Caco-2 (cell line): Measurements from ENCODE around the gene PPEF2. TPM values are rescaled to one million over a fixed set of nuclear protein-coding genes. Genes with fewer than 3 reads are reported as not detected.

Experiments used
- BruUV-seq: library from RNA; stranded (reverse); fragments of 400-500 nt; replicated peaks from 2 replicates; lab custom pipeline; 2021; lab: Mats Ljungman, UMichigan
- CTCF ChIA-PET: fragments of 300-600 bp; sonication (Branson Sonifier 250); formaldehyde crosslinking; loops from one replicate; lab custom pipeline; 2022; ENCODE audit warnings: antibody characterized with exemption; lab: Charles Lee
- POLR2A ChIA-PET: fragments of 300-600 bp; sonication (Branson Sonifier 250); formaldehyde crosslinking; loops from one replicate; lab custom pipeline; 2022; ENCODE audit warnings: antibody characterized with exemption; lab: Charles Lee
- DNase-seq, 2 experiments: peaks; one replicate each; pipeline versions ENCODE4 v3.0.0 to v3.0.0-alpha.2; 2020 to 2022
- H3K27me3 ChIP-seq: replicated peaks from 2 replicates; pipeline ENCODE4 v1.6.0; 2011; ENCODE audit warnings: low read length; ENCODE audit not compliant: control insufficient read depth, insufficient read depth
- H3K36me3 ChIP-seq: 2 replicates; pipeline ENCODE4 v1.5.1; 2011; ENCODE audit warnings: low read length; ENCODE audit not compliant: control insufficient read depth, insufficient read depth
- H3K4me1 ChIP-seq: fragments of 250-450 bp; sonication (Bioruptor Pico); 2 replicates; pipeline ENCODE4 v1.5.1; 2020; ENCODE audit warnings: mild to moderate bottlenecking
- H3K4me3 ChIP-seq: 2 replicates; pipeline ENCODE4 v1.5.1; 2011; ENCODE audit warnings: low read depth, mild to moderate bottlenecking, control low read depth, low read length
- H3K9me3 ChIP-seq: fragments of 250-450 bp; sonication (Bioruptor Pico); 2 replicates; pipeline ENCODE4 v1.5.1; 2020; ENCODE audit warnings: mild to moderate bottlenecking, moderate library complexity
- H3K27ac Mint-ChIP-seq: one replicate; pipeline ENCODE4 v1.8.0; 2022; ENCODE audit warnings: mixed read lengths; ENCODE audit not compliant: unreplicated experiment
- H3K27me3 Mint-ChIP-seq: one replicate; pipeline ENCODE4 v1.8.0; 2022; ENCODE audit warnings: mixed read lengths; ENCODE audit not compliant: insufficient read depth, unreplicated experiment
- H3K36me3 Mint-ChIP-seq: one replicate; pipeline ENCODE4 v1.8.0; 2022; ENCODE audit warnings: mild to moderate bottlenecking, mixed read lengths; ENCODE audit not compliant: insufficient read depth, unreplicated experiment
- H3K4me1 Mint-ChIP-seq: one replicate; pipeline ENCODE4 v1.8.0; 2022; ENCODE audit warnings: low read depth, mixed read lengths; ENCODE audit not compliant: unreplicated experiment
- H3K4me3 Mint-ChIP-seq: one replicate; pipeline ENCODE4 v1.8.0; 2022; ENCODE audit warnings: mild to moderate bottlenecking, moderate library complexity, mixed read lengths; ENCODE audit not compliant: unreplicated experiment
- H3K9me3 Mint-ChIP-seq: one replicate; pipeline ENCODE4 v1.8.0; 2022; ENCODE audit warnings: mixed read lengths; ENCODE audit not compliant: unreplicated experiment
- CTCF ChIP-seq, 2 experiments: fragments of 200-600 bp in 1 of 2; IDR thresholded peaks; 1 replicate in 1 of 2; 2 replicates in 1 of 2; pipeline versions ENCODE4 v1.5.1 to v1.8.0; 2011 to 2022; ENCODE audit warnings: antibody characterized with exemption in 1 of 2, control low read depth in 1 of 2, inconsistent platforms in 1 of 2, low read depth in 1 of 2, low read length in 1 of 2, mild to moderate bottlenecking in 1 of 2, moderate library complexity in 1 of 2; ENCODE audit not compliant: insufficient read depth in 1 of 2, severe bottlenecking in 1 of 2, unreplicated experiment in 1 of 2
- intact Hi-C: fragments of 100-400 bp; cut with micrococcal nuclease; formaldehyde crosslinking; loops from one replicate; pipeline ENCODE4 v1.10.0; 2022; ENCODE audit not compliant: unreplicated experiment
- total RNA-seq: library from RNA; stranded (reverse); gene quantifications from 2 replicates; pipeline ENCODE4 v1.2.3, GENCODE V29; 2022

PPEF2 gene
- total RNA-seq, 1 experiment from 2014 or later = not detected

- no peak for TF ChIP-seq CTCF (IDR thresholded peaks at IDR 0.05; ENCODE audit: insufficient read depth in 1 of 2, low read depth in 1 of 2, low read length in 1 of 2, severe bottlenecking in 1 of 2, unreplicated experiment in 1 of 2)
- intact Hi-C loops = loop anchor here (5.0 kb wide), 3 partner anchors 44 to 189 kb away; partner anchors contain the start of gene NAAA
- H3K9me3 ChIP-seq = no peaks in the 10 kb centered on the region
- ChIA-PET POLR2A (no interaction called here), CTCF (no interaction called here)
- no peaks in the 10 kb centered on the region for H3K36me3 ChIP-seq
- BruUV-seq = no TSS peak
- no peak overlapping the region for H3K4me3 Mint-ChIP-seq
- no peaks in the 10 kb centered on the region for H3K27me3 ChIP-seq
- H3K4me3 ChIP-seq = no peak overlapping the region
- no peaks in the 10 kb centered on the region for H3K36me3 Mint-ChIP-seq
- no peak for DNase-seq
- H3K27me3 Mint-ChIP-seq = no peaks in the 10 kb centered on the region
- H3K9me3 Mint-ChIP-seq = peaks cover 28% of the 10 kb centered on the region
- H3K27ac Mint-ChIP-seq = no peak overlapping the region
- H3K4me1 ChIP-seq = peaks cover 4% of the 10 kb centered on the region; the same call in 1 of the 2 replicates
- no peaks in the 10 kb centered on the region for H3K4me1 Mint-ChIP-seq
Measured at GRCh38 chr4:75898536-75898935, 3.7 kb downstream of the PPEF2 start.

GRCh38 chr4:75895744-75896314, 6.4 kb downstream of the PPEF2 start:
- Histone ChIP-seq H3K36me3 (no peaks in the 10 kb centered on the region), H3K4me1 (peaks cover 4% of the 10 kb centered on the region; the same call in 1 of the 2 replicates), H3K9me3 (no peaks in the 10 kb centered on the region), H3K27me3 (no peaks in the 10 kb centered on the region), H3K4me3 (no peak overlapping the region)
- Mint-ChIP-seq H3K27ac (no peak overlapping the region), H3K36me3 (no peaks in the 10 kb centered on the region), H3K27me3 (no peaks in the 10 kb centered on the region), H3K9me3 (peaks cover 28% of the 10 kb centered on the region), H3K4me3 (no peak overlapping the region), H3K4me1 (no peaks in the 10 kb centered on the region)
- intact Hi-C loops = loop anchor here (5.0 kb wide), 3 partner anchors 46 to 191 kb away; partner anchors contain the start of gene NAAA
- TF ChIP-seq CTCF (IDR thresholded peaks at IDR 0.05; ENCODE audit: insufficient read depth in 1 of 2, low read depth in 1 of 2, low read length in 1 of 2, severe bottlenecking in 1 of 2, unreplicated experiment in 1 of 2) = peak; percentile 52 to 72
- DNase-seq = peak in 1 of 2 experiments; percentile 58
- ChIA-PET CTCF (interaction anchor here (0.6 to 1.8 kb wide), 11 partner anchors 8 to 205 kb away, joined by 3 to 9 read pairs (median 4); partner anchors contain the start of gene NAAA), POLR2A (no interaction called here)
- BruUV-seq = no TSS peak

- intact Hi-C loops = loop anchor here (5.0 kb wide), 1 partner anchor 100 kb away; the partner anchor contains the start of gene SDAD1
- no TSS peak for BruUV-seq
- peak in 1 of 2 experiments; percentile 14 for TF ChIP-seq CTCF (IDR thresholded peaks at IDR 0.05; ENCODE audit: insufficient read depth in 1 of 2, low read depth in 1 of 2, low read length in 1 of 2, severe bottlenecking in 1 of 2, unreplicated experiment in 1 of 2)
- H3K9me3 Mint-ChIP-seq = peaks cover 10% of the 10 kb centered on the region
- no peaks in the 10 kb centered on the region for H3K4me1 Mint-ChIP-seq
- Histone ChIP-seq H3K36me3 (no peaks in the 10 kb centered on the region), H3K4me1 (peaks cover 4% of the 10 kb centered on the region; the same call in 1 of the 2 replicates), H3K4me3 (no peak overlapping the region), H3K27me3 (no peaks in the 10 kb centered on the region), H3K9me3 (no peaks in the 10 kb centered on the region)
- H3K27ac Mint-ChIP-seq = no peak overlapping the region
- no peaks in the 10 kb centered on the region for H3K36me3 Mint-ChIP-seq
- peaks cover 4% of the 10 kb centered on the region for H3K27me3 Mint-ChIP-seq
- ChIA-PET POLR2A (no interaction called here), CTCF (no interaction called here)
- peak in 1 of 2 experiments; percentile 49 for DNase-seq
- no peak overlapping the region for H3K4me3 Mint-ChIP-seq
Measured at GRCh38 chr4:75892508-75892907, 9.7 kb downstream of the PPEF2 start.
